HG03139 (cell line): ENCODE results near the gene FREM2.

ENCODE experiments used
- ATAC-seq: cut with Tn5 transposase; IDR thresholded peaks from one replicate; pipeline ENCODE4 v1.9.1; 2021; ENCODE audit not compliant: unreplicated experiment

Gene FREM2

GRCh38 chr13:38883783-38884182 lies 196.9 kb downstream of the FREM2 start:
- no peak for ATAC-seq

- ATAC-seq = no peak
Observed at GRCh38 chr13:38888309-38888708, 201.4 kb downstream of the FREM2 start.

GRCh38 chr13:38895075-38895474 lies 208.2 kb downstream of the FREM2 start:
- ATAC-seq = no peak

- no peak for ATAC-seq
Observed at GRCh38 chr13:38897521-38897920, 210.6 kb downstream of the FREM2 start.

GRCh38 chr13:38898481-38898880 lies 211.6 kb downstream of the FREM2 start:
- no peak for ATAC-seq

GRCh38 chr13:38899571-38899970 lies 212.7 kb downstream of the FREM2 start:
- no peak for ATAC-seq

GRCh38 chr13:38900188-38900587 lies 213.3 kb downstream of the FREM2 start:
- ATAC-seq = no peak

- ATAC-seq = no peak
Observed at GRCh38 chr13:38902551-38902950, 215.7 kb downstream of the FREM2 start.

GRCh38 chr13:38905081-38905480 lies 218.2 kb downstream of the FREM2 start:
- ATAC-seq = no peak

- no peak for ATAC-seq
Observed at GRCh38 chr13:38905861-38906260, 219.0 kb downstream of the FREM2 start.

GRCh38 chr13:38908574-38908973 lies 221.7 kb downstream of the FREM2 start:
- ATAC-seq = no peak

GRCh38 chr13:38914070-38914469 lies 227.2 kb downstream of the FREM2 start:
- ATAC-seq = no peak

- no peak for ATAC-seq
Observed at GRCh38 chr13:38921081-38921480, 234.2 kb downstream of the FREM2 start.

- no peak for ATAC-seq
Observed at GRCh38 chr13:38922170-38922569, 235.3 kb downstream of the FREM2 start.

- ATAC-seq = no peak
Observed at GRCh38 chr13:38933786-38934185, 246.9 kb downstream of the FREM2 start.
